ENCODE results near the gene ARHGEF17.

GRCh38 chr11:73404506-73405145, 96.5 kb downstream of the ARHGEF17 start:
- no peak for TF ChIP-seq ZNF274 (IDR thresholded peaks at IDR 0.05; ENCODE audit: low read depth, low read length)
- no peak for TF ChIP-seq SUZ12 (IDR thresholded peaks at IDR 0.05; ENCODE audit: extremely low read depth, insufficient read depth, insufficient read length)
- TF ChIP-seq YY1 (IDR thresholded peaks at IDR 0.05; ENCODE audit: insufficient read depth, insufficient read length): no peak
